ENCODE results near the gene INPP5A.

The INPP5A gene

DNA sequence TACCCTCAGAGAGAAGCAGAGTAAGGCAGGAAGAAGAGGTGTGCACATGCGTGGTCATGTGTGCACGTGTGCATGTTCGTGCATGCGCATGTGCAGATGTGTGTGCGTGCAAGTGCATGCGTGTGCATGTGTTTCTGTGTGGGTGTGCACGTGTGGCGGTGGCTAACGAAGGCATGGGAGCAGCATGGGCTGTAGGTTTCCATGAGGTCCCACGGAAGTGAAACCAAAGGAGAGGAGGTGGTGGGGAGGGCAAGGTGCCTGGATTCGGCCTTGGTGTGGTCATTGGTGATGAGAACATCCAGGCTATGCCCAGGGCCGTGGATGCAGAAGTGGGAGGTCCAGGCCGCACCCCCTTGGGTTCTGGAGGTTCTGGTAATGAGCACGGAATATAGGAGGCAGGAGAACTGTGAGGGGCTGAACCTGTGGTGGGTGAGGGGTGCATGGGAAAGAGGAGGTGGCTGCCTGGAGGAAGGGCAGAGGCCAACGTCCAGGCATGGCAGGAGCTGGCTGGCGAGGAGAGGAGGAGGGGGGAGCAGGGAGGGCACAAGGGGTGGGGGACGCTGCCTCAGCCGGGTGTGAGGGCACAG, 2.4 kb upstream of the INPP5A start:
- no peak for DNase-seq (ENCODE audit: low read depth, low spot score)

GRCh38 chr10:132536241-132536876, 1.2 kb upstream of the INPP5A start:
- no peak for DNase-seq (ENCODE audit: low read depth, low spot score)

DNA sequence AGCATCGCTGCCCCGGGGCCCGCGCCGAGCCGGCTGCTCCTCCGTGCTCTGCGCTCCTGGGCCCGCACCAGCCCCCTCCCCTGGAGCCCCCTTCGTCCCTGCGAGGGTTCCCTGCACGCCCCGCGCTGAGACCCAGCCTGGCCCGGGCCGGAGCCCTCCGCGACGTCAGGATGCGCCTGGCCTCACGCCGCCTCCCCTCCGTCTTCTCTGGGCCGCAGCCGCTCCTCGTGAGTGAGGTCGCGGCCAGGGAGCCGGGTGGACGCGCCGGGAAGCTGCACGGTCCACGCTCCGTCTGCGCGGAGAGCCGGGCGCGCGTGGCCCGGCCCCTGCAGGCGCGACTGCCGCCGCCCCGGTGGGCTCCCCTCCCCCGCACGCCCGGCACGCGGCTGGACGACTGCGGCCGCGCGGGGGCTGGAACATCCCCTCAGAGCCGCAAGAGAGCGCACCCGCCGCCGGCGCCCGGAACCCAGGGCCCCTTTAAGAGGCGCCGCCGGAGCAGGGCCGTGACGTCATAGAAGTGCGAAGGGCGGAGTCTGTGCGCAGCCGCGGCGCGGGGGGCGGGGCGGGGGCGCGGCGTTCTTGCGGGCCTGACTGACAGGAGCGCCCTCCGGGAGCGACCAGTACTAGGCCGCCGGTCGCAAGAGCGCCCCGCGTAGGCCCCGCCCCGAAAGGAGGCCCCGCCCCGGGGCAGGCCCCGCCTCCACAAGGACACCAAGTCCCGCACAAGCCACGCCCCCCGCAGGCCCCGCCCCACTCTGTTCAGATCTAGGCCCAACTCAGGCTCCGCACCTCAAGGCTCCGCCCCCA, 507 bp upstream of the INPP5A start:
- peak; percentile 100 for DNase-seq (ENCODE audit: low read depth, low spot score)

DNA sequence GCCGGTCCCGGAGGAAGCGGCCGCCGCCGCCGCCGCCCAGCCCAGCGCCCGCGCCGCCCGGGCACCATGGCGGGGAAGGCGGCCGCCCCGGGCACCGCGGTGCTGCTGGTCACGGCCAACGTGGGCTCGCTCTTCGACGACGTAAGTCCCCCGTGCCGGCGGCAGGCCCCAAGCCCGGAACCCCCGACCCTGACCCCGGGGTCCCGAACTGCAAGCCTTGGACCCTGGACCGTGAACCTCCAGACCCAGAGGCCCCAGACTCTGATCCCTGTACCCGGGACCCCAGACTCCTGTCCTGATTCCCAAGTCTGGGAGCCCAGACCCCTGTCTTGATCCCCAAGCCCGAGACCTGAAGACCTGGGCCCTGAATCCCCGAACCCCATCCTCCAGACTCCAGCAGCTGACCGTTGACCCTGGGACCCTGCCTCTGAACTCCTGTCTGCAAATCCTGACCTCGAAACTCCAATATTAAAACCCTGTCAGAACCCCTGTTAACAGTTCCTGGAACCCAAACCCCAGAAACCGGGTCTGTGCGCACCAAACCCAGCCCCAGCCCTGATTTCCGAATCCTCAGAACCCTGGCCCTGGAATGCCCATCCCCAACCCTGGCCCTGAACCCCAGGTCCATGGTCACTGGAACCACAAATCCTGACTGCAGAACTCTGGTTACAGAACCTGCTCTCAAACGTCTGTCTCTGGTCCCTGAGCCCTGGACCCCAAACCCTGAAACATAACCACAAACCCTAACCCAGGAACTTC, 623 bp downstream of the INPP5A start:
- peak; percentile 38 for DNase-seq (ENCODE audit: low read depth, low spot score)

DNA sequence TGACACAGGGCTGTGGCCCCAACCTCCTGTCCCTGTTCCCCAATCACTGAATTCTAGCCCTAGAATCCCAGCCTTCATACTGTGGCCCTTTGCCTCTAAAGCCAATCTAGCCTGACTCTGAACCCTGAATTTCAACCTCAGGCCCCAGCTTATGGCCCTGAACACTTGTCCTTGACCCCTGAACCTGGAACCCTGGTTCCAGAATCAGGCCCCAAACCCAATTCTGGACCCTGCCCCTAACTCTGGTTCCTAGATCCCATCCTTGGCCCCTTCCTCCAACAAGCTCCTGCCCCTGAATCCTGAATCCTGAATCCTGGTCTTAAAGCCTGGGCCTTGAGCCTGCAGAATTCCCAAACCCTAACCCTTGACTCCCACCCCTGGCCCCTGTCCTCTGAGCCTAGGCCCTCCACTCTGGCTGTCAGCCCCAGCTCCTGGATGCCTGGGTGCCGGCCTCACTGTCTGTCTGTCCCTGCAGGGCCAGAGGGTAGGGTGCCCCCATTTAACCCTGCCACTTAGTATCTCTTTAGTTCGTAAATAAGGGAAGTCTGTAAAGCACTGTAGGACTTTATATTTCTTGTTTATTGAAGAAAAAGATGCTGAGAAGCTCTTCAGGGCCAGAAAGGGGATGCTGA, 1.3 kb downstream of the INPP5A start:
- DNase-seq (ENCODE audit: low read depth, low spot score), result no peak

DNA sequence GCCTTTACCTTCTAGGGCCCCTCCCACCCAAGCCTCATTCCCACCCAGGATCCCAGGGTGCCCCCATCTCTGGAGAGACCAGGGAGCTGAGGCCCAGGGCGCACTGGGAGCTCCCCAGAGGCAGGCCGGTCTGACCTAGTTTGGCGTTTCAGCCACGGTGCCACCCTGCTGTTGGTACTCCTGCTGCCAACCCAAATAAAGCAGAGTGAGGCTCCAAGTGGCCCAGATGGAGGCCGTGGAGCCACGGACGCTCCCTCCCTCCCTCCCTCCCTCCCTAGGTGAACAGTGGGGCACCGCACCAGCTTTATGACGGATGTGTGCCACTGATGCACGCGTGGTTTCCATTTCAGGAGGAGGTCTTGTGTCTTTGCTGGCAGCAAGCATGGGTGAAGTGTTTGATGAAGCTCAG, 1.8 kb downstream of the INPP5A start:
- peak; percentile 40 for DNase-seq (ENCODE audit: low read depth, low spot score)

DNA sequence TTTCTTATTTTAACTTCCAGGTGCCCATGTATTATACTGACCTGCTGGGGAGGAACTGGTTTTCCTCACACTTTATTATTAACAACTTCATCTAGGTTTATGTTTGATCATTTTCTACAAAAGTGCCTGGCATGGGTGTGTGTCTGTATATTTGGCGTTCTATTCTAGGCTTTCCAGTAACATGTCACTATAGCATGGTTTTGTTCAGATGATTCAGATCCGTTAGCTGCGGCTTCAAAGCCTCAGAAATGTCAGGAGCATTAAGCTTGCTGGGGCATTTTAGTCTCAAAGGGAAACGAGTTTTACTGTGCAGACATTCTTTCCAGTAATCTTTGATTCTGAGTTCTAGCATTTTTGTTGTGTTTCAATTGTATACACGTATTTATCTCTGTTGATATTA, 2.3 kb downstream of the INPP5A start:
- peak; percentile 81 for DNase-seq (ENCODE audit: low read depth, low spot score)

GRCh38 chr10:132540456-132540855, 2.9 kb downstream of the INPP5A start:
- DNase-seq (ENCODE audit: low read depth, low spot score), result peak; percentile 72

- no peak for DNase-seq (ENCODE audit: low read depth, low spot score)
Observed at GRCh38 chr10:132541129-132541528, 3.5 kb downstream of the INPP5A start.

GRCh38 chr10:132541601-132542011, 4.0 kb downstream of the INPP5A start:
- no peak for DNase-seq (ENCODE audit: low read depth, low spot score)

DNA sequence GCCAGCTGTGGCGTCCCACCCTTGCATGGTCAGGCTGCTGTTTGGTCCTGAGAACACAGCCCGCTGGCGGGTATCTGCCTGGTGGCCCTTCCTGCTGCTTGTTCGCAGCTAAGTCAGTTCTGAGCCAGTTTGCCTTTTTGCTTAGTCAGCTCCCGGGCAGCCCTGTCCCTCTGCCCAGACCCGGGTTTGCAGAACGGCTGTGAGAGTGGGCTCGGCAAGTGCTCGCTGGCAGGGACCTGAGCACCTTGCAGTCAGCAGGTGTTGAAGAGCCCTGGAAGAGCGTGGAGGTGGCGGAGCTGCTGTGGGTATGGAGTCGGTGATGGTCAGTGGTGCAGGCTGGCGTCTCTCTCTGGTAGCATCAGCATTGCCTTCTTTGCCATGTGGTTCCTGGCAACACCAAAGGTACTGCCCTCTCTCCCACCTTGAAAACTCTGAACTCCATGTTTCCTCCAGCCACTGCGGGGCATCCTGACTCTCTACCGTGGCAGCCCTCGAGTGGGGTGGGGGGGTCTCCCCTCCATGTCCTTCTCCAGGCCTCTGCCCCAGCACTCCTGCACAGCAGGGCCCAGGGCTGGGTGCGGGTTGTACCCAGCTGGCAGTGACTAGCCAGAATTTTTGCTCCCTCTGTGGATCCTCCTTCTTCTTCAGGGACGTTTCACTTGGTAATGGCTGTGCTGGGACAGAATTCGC, 4.6 kb downstream of the INPP5A start:
- DNase-seq (ENCODE audit: low read depth, low spot score), result no peak

DNA sequence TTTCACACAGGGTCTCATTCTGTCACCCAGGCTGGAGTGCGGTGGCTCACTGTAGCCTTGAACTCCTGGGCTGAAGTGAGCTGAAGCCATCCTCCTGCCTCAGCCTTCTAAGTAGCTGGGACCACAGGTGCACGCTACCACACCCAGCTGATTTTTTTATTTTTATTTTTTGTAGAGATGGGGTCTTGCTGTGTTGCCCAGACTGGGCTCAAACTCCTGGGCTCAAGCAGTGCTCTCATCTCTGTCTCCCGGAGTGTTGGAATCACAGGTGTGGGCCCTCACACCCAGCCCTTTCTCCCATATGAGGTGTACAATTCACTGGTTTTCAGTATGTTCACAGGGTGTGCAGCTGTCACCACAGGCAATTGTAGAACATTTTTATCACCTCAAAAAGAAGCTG, 5.2 kb downstream of the INPP5A start:
- DNase-seq (ENCODE audit: low read depth, low spot score), result no peak

DNA sequence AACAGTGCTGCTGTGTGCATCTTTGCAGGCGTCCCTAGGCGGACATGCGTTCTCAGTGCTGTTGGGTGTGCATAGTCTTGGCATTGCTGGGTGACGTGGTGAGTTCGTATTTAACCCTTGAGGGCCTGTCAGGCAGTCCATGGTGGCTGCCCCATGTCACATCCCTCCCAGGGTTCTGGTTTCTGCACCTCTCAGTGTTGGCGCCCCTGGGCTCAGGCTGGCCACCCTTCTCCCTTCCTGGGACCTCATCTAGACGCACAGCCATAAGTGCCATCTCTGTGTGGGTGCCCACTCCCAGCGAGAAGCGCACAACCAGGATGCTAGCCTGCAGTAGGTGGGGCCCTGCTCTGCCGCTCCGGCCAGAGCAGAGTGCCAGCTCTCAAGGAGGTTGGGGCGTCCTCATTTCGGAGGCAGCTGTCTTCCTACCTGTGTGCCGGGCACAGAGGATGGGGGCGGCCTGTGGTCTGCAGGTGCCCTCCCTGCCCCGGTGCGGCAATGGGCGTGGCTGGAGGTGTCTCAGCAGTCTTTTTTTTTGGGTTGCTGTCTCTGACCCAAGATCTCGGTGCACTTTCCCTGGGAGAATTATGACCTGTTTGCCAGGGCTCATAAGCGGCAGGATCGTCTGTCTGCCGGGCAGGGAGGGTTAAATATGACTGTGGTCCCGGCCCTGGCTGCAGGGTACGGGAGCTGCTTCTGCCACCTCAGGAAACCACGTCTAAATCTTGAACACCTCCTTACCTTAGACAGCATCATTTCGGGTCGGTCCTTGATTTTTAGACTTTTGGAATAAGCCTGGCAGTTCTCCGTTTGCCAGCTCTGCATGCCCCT, 6.5 kb downstream of the INPP5A start:
- DNase-seq (ENCODE audit: low read depth, low spot score), result no peak

GRCh38 chr10:132544744-132545658, 7.4 kb downstream of the INPP5A start:
- no peak for DNase-seq (ENCODE audit: low read depth, low spot score)

DNA sequence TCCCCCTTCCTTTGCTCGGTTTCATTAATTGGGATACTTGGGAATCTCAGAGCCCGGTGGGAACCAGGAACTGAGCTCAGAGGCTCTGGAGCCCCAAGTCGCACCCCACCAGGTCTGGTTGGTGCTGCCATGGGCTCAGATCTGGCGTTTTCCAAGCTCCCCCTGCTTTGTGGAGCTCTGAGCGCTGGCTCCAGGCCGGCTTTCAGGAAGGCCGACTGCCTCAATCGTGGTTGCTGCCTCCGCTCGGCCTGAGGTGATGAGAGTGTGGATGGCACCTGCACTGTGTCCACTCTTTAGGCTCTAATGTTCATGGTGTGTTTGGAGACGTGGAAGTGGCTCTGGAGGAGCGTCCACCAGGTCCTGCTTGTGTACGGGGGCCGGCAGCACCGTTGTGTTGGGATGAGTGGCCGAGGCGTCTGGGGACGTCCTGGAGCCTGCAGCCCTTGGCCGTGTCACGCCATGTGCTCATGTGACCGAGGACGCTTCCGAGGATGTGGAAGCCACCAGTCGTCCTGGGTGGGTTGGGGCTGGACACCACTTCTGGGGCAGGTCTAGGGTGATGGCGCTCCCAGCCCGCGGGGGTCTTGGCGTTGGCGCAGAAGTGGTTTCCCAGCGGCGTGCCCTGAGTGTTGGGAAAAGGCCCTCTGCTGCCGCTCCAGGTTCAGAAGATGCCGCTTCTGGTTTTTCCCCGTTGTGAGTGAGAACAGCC, 8.2 kb downstream of the INPP5A start:
- DNase-seq (ENCODE audit: low read depth, low spot score), result no peak

DNA sequence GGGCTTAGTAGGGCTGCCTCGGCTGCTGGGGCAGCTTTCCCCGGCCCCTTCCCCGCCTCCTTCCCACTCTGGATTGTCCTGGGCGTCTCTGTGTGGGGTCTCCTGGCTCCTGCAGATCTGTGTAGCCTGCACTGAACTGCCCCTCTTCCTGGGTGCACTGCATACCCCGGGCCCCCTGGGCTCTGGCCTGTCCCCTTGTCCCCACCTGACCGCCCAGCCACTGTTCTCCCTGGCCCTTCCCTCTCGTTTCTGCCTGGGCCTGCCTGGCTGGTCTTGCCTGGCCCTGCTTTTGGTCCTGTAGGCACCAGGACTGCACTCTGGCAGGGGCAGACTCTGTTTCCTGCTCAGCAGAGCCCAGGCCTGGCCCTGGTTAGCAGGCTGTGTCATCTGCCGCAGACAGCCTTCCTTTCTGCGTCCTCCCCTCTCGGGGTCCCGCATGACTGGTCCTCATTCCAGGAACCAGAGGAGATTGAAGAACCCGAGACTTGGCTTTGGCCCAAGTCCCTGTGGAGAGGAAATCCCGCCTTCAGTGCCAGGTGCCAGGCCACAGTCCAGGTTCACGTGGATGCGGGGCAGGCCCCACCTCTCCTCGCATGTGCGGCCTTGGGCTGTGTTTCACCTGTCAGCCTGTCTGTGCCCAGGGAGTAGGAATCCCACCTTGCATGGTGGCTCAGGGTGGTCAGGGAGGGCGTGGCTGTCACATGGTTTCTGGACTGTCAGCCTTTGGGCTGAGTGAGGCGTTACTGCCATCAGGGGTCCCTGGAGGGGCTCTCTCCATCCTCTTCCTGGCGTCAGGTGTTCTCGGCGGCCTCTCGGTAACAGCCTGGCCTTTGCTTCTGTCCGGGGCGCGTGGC, 9.2 kb downstream of the INPP5A start:
- DNase-seq (ENCODE audit: low read depth, low spot score), result no peak

- no peak for DNase-seq (ENCODE audit: low read depth, low spot score)
Observed at GRCh38 chr10:132547421-132547861, 9.9 kb downstream of the INPP5A start.
